Loucy (cell line): ENCODE results near the gene MAP2.

Experiments used
- CTCF ChIP-seq: fragments of 200-600 bp; sonication (generic); conservative IDR thresholded peaks from 2 replicates; pipeline ENCODE4 v1.5.1; 2014; ENCODE audit warnings: mild to moderate bottlenecking, antibody characterized with exemption, low read length
- EZH2phosphoT487 ChIP-seq: fragments of 200-600 bp; IDR thresholded peaks from 2 replicates; pipeline ENCODE4 v1.6.1; 2018; ENCODE audit warnings: antibody characterized with exemption, mild to moderate bottlenecking, moderate library complexity, borderline replicate concordance

- TF ChIP-seq CTCF: no peak
- no peak for TF ChIP-seq EZH2phosphoT487
Observed at GRCh38 chr2:209688385-209688784, 264.5 kb downstream of the MAP2 start.
